Measurements from ENCODE around the gene ZFP36. TPM values are rescaled to one million over a fixed set of nuclear protein-coding genes. Genes with fewer than 3 reads are reported as not detected.

The ZFP36 gene
- total RNA-seq, 2 experiments from 2014 or later = 1,278 to 1,362 TPM

GRCh38 chr19:39390451-39390750 lies 16.2 kb upstream of the ZFP36 start:
- ATAC-seq (ENCODE audit: poor library complexity) = no peak
- Histone ChIP-seq H3K36me3 (ENCODE audit: insufficient read depth, low read length) (peaks cover 67% of the 10 kb centered on the region), H3K27me3 (ENCODE audit: control insufficient read depth in 1 of 2, insufficient read depth in 2 of 2, low read length in 2 of 2) (no peaks in the 10 kb centered on the region), H3K4me3 (ENCODE audit: low read length) (peak overlapping the region; percentile 91), H3K27ac (ENCODE audit: low read depth in 1 of 2, low read length in 2 of 2) (peak overlapping the region; percentile 98 to 100), H3K4me1 (ENCODE audit: insufficient read depth, low read length) (peaks cover 44% of the 10 kb centered on the region), H3K9me3 (ENCODE audit: control insufficient read depth in 1 of 2, insufficient read depth in 1 of 2, low read length in 2 of 2) (no peaks in the 10 kb centered on the region)
- no peaks in the 10 kb centered on the region for H3K27me3 Mint-ChIP-seq
- DNase-seq = peak in 9 of 14 experiments; percentile 60 to 95 (median 74)
- no peaks in the 10 kb centered on the region for H3K9me3 Mint-ChIP-seq
- H3K4me1 Mint-ChIP-seq (ENCODE audit: low read depth) = peaks cover 33% of the 10 kb centered on the region
- ChIA-PET CTCF (interaction anchor here (1.0 to 2.2 kb wide), 4 partner anchors 21 to 55 kb away, joined by 3 to 31 read pairs (median 8); partner anchors contain the start of genes PLEKHG2, RPS16, SAMD4B and SUPT5H), POLR2A (interaction anchor here (0.7 to 6.4 kb wide), 16 partner anchors 15 to 1016 kb away, joined by 3 to 144 read pairs (median 6); partner anchors contain the start of genes GMFG, PLEKHG2, PSMD8 and RPS16)
- intact Hi-C loops (cut with DNase I, micrococcal nuclease) = loop anchor here (1.0 to 5.0 kb wide), 6 partner anchors 11 to 263 kb away; partner anchors contain the start of genes EID2B (in 1 of the 2), PAK4 (in 1 of the 2) and SUPT5H (in 1 of the 2)
- TF ChIP-seq CTCF (IDR thresholded peaks at IDR 0.05) = no peak
- H3K4me3 Mint-ChIP-seq = peak overlapping the region; percentile 90
- peak overlapping the region; percentile 96 for H3K27ac Mint-ChIP-seq
- peaks cover 78% of the 10 kb centered on the region for H3K36me3 Mint-ChIP-seq (ENCODE audit: low read depth)

GRCh38 chr19:39390751-39391437 lies 15.8 kb upstream of the ZFP36 start, which contains the start of the genes MED29 and PAF1:
Gene MED29, plus strand, starts transcription at chr19:39391378. Its CDS starts 45 bp downstream, at chr19:39391423.
Gene PAF1, minus strand, starts transcription at chr19:39391106. Its CDS starts 242 bp downstream, at chr19:39390864.
- no peaks in the 10 kb centered on the region for H3K27me3 ChIP-seq (ENCODE audit: control insufficient read depth in 1 of 2, insufficient read depth in 2 of 2, low read length in 2 of 2)
- intact Hi-C loops (cut with DNase I, micrococcal nuclease) = loop anchor here (1.0 to 5.0 kb wide), 10 partner anchors 10 to 264 kb away; partner anchors contain the start of genes SUPT5H (in 2 of the 2), EID2B (in 1 of the 2), PAK4 (in 1 of the 2) and PLEKHG2 (in 1 of the 2)
- peaks cover 65% of the 10 kb centered on the region for H3K36me3 ChIP-seq (ENCODE audit: insufficient read depth, low read length)
- DNase-seq (peak; percentile 91 to 100 (median 94)), ATAC-seq (ENCODE audit: poor library complexity) (peak; percentile 90)
- H3K27ac ChIP-seq (ENCODE audit: low read depth in 1 of 2, low read length in 2 of 2) = peak within 1 kb of the TSS; percentile 98 to 100
- Mint-ChIP-seq H3K27me3 (no peaks in the 10 kb centered on the region), H3K9me3 (no peaks in the 10 kb centered on the region), H3K4me3 (peak within 1 kb of the TSS; percentile 90), H3K36me3 (ENCODE audit: low read depth) (peaks cover 78% of the 10 kb centered on the region), H3K27ac (peak within 1 kb of the TSS; percentile 96), H3K4me1 (ENCODE audit: low read depth) (peaks cover 33% of the 10 kb centered on the region)
- no peaks in the 10 kb centered on the region for H3K9me3 ChIP-seq (ENCODE audit: control insufficient read depth in 1 of 2, insufficient read depth in 1 of 2, low read length in 2 of 2)
- ChIA-PET CTCF (interaction anchor here (0.8 to 2.2 kb wide), 6 partner anchors 21 to 112 kb away, joined by 3 to 31 read pairs (median 5); partner anchors contain the start of genes PLEKHG2, RPS16, SAMD4B and SUPT5H), POLR2A (interaction anchor here (0.7 to 6.4 kb wide), 18 partner anchors 14 to 1017 kb away, joined by 3 to 144 read pairs (median 4); partner anchors contain the start of genes DYRK1B, GMFG, PLEKHG2 and PSMD8)
- TF ChIP-seq CTCF (IDR thresholded peaks at IDR 0.05) = no peak
- H3K4me3 ChIP-seq (ENCODE audit: low read length) = peak within 1 kb of the TSS; percentile 91
- peaks cover 44% of the 10 kb centered on the region for H3K4me1 ChIP-seq (ENCODE audit: insufficient read depth, low read length)
